ENCODE measurements around the gene MERTK. TPM values are rescaled to one million over a fixed set of nuclear protein-coding genes. Genes with fewer than 3 reads are reported as not detected.
A peak's percentile ranks its signal among the peaks of the same experiment; 100 is the strongest.

The MERTK gene
- total and polyA plus RNA-seq, 2 donors (not counting 1 experiment from before 2014, with no cell fraction given) = 0.34 to 6.6 TPM

DNA sequence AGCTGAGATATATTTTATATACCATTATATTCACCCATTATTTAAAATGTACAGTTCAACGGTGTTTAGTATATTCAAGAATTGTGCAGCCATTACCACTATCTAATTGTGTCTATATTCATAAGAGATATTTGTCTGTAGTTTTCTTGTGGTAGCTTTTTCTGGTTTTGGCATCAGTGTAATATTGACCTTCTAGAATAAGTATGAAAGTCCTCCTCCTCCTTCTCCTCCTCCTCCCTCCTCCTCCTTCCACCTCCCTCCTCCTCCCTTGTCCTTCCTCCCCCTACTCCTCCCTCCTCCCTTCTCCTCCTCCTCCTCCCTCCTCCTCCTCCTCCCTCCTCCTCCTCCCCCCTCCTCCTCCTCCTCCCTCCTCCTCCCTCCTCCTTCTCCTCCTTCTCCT, 72.0 kb downstream of the MERTK start:
- Histone ChIP-seq H3K79me2 (ENCODE audit: control insufficient read depth, insufficient read depth, low read length) (no peaks in the 10 kb centered on the region), H3K4me2 (ENCODE audit: extremely low read depth, insufficient read depth, low read length) (no peak overlapping the region), H3K36me3 (ENCODE audit: control insufficient read depth, insufficient read depth, low read length) (no peaks in the 10 kb centered on the region), H2AFZ (ENCODE audit: low read length) (no peak overlapping the region), H3K9me3 (ENCODE audit: control insufficient read depth, insufficient read depth, low read depth, low read length) (no peaks in the 10 kb centered on the region), H3K4me3 (replicated peaks in 1 of 4; ENCODE audit: control extremely low read depth in 1 of 4, insufficient read depth in 1 of 4, low read depth in 3 of 4, low read length in 4 of 4) (no peak overlapping the region), H4K20me1 (ENCODE audit: control insufficient read depth, extremely low read depth, insufficient read depth, low read length) (no peaks in the 10 kb centered on the region), H3K27ac (ENCODE audit: insufficient read depth, low read length) (no peak overlapping the region), H3K27me3 (ENCODE audit: control insufficient read depth, insufficient read depth, low read length) (peaks cover 2% of the 10 kb centered on the region), H3K9ac (ENCODE audit: insufficient read depth, low read length) (no peak overlapping the region), H3K4me1 (ENCODE audit: control insufficient read depth, extremely low read depth, insufficient read depth, low read length) (peaks cover 2% of the 10 kb centered on the region)
- TF ChIP-seq, protein P1, sequence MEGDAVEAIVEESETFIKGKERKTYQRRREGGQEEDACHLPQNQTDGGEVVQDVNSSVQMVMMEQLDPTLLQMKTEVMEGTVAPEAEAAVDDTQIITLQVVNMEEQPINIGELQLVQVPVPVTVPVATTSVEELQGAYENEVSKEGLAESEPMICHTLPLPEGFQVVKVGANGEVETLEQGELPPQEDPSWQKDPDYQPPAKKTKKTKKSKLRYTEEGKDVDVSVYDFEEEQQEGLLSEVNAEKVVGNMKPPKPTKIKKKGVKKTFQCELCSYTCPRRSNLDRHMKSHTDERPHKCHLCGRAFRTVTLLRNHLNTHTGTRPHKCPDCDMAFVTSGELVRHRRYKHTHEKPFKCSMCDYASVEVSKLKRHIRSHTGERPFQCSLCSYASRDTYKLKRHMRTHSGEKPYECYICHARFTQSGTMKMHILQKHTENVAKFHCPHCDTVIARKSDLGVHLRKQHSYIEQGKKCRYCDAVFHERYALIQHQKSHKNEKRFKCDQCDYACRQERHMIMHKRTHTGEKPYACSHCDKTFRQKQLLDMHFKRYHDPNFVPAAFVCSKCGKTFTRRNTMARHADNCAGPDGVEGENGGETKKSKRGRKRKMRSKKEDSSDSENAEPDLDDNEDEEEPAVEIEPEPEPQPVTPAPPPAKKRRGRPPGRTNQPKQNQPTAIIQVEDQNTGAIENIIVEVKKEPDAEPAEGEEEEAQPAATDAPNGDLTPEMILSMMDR (conservative IDR thresholded peaks at IDR 0.05 in 1 of 2, IDR thresholded peaks at IDR 0.05 in 1 of 2; ENCODE audit: low read depth in 1 of 2, low read length in 2 of 2) = no peak
- TF ChIP-seq EZH2 (IDR thresholded peaks at IDR 0.05; ENCODE audit: low read length, missing control alignments) = no peak
- no peak for DNase-seq (ENCODE audit: low read depth in 2 of 2)

DNA sequence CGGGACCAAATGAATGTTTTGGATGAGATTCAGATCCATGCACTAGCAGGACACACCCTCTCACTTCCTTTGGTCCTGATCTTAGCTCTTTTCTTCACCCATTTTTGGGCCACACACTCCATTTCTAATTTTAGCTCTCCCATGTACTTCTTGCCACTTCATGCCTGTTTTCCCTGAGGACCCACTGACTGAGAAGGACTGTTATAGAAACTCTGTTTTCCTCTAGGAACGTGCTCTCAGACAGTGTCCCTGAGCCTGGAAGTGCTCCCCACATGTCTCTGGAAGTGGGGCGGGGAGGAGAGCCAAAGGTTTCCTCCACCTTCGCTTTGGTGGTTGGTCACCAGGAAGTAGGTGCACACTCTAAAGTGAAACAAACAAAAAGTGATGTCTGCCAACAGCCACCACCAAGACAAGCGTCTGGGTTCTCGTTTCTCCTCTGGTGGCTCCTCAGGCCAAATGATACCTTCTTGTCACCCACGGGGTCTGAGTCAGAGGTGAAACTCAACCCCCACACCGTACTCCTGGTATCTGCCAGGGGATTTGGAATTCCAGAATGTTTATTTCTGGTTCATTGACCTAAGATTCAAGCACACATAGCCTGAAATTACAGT, 74.7 kb downstream of the MERTK start:
- Histone ChIP-seq H3K9me3 (ENCODE audit: control insufficient read depth, insufficient read depth, low read depth, low read length) (no peaks in the 10 kb centered on the region), H3K27me3 (ENCODE audit: control insufficient read depth, insufficient read depth, low read length) (peaks cover 2% of the 10 kb centered on the region), H3K4me2 (ENCODE audit: extremely low read depth, insufficient read depth, low read length) (no peak overlapping the region), H2AFZ (ENCODE audit: low read length) (no peak overlapping the region), H3K4me3 (replicated peaks in 1 of 4; ENCODE audit: control extremely low read depth in 1 of 4, insufficient read depth in 1 of 4, low read depth in 3 of 4, low read length in 4 of 4) (no peak overlapping the region), H3K27ac (ENCODE audit: insufficient read depth, low read length) (no peak overlapping the region), H3K4me1 (ENCODE audit: control insufficient read depth, extremely low read depth, insufficient read depth, low read length) (peaks cover 6% of the 10 kb centered on the region), H3K79me2 (ENCODE audit: control insufficient read depth, insufficient read depth, low read length) (no peaks in the 10 kb centered on the region), H4K20me1 (ENCODE audit: control insufficient read depth, extremely low read depth, insufficient read depth, low read length) (no peaks in the 10 kb centered on the region), H3K9ac (ENCODE audit: insufficient read depth, low read length) (no peak overlapping the region), H3K36me3 (ENCODE audit: control insufficient read depth, insufficient read depth, low read length) (no peaks in the 10 kb centered on the region)
- peak; percentile 17 to 25 for DNase-seq (ENCODE audit: low read depth in 2 of 2)
- TF ChIP-seq, protein P1 (conservative IDR thresholded peaks at IDR 0.05 in 1 of 2, IDR thresholded peaks at IDR 0.05 in 1 of 2; ENCODE audit: low read depth in 1 of 2, low read length in 2 of 2) = no peak
- no peak for TF ChIP-seq EZH2 (IDR thresholded peaks at IDR 0.05; ENCODE audit: low read length, missing control alignments)

- no peak overlapping the region for H3K9ac ChIP-seq (ENCODE audit: insufficient read depth, low read length)
- peaks cover 6% of the 10 kb centered on the region for H3K4me1 ChIP-seq (ENCODE audit: control insufficient read depth, extremely low read depth, insufficient read depth, low read length)
- DNase-seq (ENCODE audit: low read depth in 2 of 2) = no peak
- no peaks in the 10 kb centered on the region for H4K20me1 ChIP-seq (ENCODE audit: control insufficient read depth, extremely low read depth, insufficient read depth, low read length)
- no peaks in the 10 kb centered on the region for H3K36me3 ChIP-seq (ENCODE audit: control insufficient read depth, insufficient read depth, low read length)
- H3K27ac ChIP-seq (ENCODE audit: insufficient read depth, low read length) = no peak overlapping the region
- no peak overlapping the region for H2AFZ ChIP-seq (ENCODE audit: low read length)
- no peaks in the 10 kb centered on the region for H3K79me2 ChIP-seq (ENCODE audit: control insufficient read depth, insufficient read depth, low read length)
- TF ChIP-seq EZH2 (IDR thresholded peaks at IDR 0.05; ENCODE audit: low read length, missing control alignments) = no peak
- TF ChIP-seq, protein P1 (conservative IDR thresholded peaks at IDR 0.05 in 1 of 2, IDR thresholded peaks at IDR 0.05 in 1 of 2; ENCODE audit: low read depth in 1 of 2, low read length in 2 of 2) = no peak
- no peaks in the 10 kb centered on the region for H3K9me3 ChIP-seq (ENCODE audit: control insufficient read depth, insufficient read depth, low read depth, low read length)
- no peak overlapping the region for H3K4me2 ChIP-seq (ENCODE audit: extremely low read depth, insufficient read depth, low read length)
- H3K27me3 ChIP-seq (ENCODE audit: control insufficient read depth, insufficient read depth, low read length) = peaks cover 2% of the 10 kb centered on the region
- H3K4me3 ChIP-seq (replicated peaks in 1 of 4; ENCODE audit: control extremely low read depth in 1 of 4, insufficient read depth in 1 of 4, low read depth in 3 of 4, low read length in 4 of 4) = no peak overlapping the region
Measured at GRCh38 chr2:111973701-111974100, 75.3 kb downstream of the MERTK start.
